Parathyroid adenoma (tissue), 2 donors: ENCODE measurements around the gene ACYP1.

Source experiments
- H2AFZ ChIP-seq: fragments of 300-600 bp; sonication (generic); one replicate; pipeline ENCODE4 v1.7.0; 2017; ENCODE audit warnings: antibody characterized with exemption, mild to moderate bottlenecking
- H3K27ac ChIP-seq: fragments of 300-600 bp; sonication (generic); one replicate; pipeline ENCODE4 v1.7.0; 2017
- H3K27me3 ChIP-seq: fragments of 300-600 bp; sonication (generic); one replicate; pipeline ENCODE4 v1.7.0; 2017; ENCODE audit warnings: low read length; ENCODE audit not compliant: control insufficient read depth, insufficient read depth
- H3K36me3 ChIP-seq: fragments of 300-600 bp; sonication (generic); one replicate; pipeline ENCODE4 v1.7.0; 2017; ENCODE audit warnings: low read length; ENCODE audit not compliant: control insufficient read depth, insufficient read depth
- H3K4me1 ChIP-seq: fragments of 300-600 bp; sonication (generic); one replicate; pipeline ENCODE4 v1.7.0; 2017; ENCODE audit warnings: control low read depth
- H3K4me2 ChIP-seq: fragments of 300-600 bp; sonication (generic); one replicate; pipeline ENCODE4 v1.7.0; 2017; ENCODE audit warnings: low read length
- H3K4me3 ChIP-seq: fragments of 300-600 bp; sonication (generic); one replicate; pipeline ENCODE4 v1.7.0; 2017; ENCODE audit warnings: low read depth, low read length
- H3K79me2 ChIP-seq: fragments of 300-600 bp; sonication (generic); one replicate; pipeline ENCODE4 v1.7.0; 2017; ENCODE audit warnings: control low read depth
- H3K9ac ChIP-seq: fragments of 300-600 bp; sonication (generic); one replicate; pipeline ENCODE4 v1.7.0; 2017; ENCODE audit warnings: mild to moderate bottlenecking
- H3K9me3 ChIP-seq: fragments of 300-600 bp; sonication (generic); one replicate; pipeline ENCODE4 v1.7.0; 2017; ENCODE audit warnings: low read length; ENCODE audit not compliant: control insufficient read depth
- TF ChIP-seq, protein P1 (sequence below): fragments of 300-600 bp; sonication (generic); IDR thresholded peaks from one replicate; pipeline ENCODE4 v1.7.0; 2017; ENCODE audit warnings: antibody characterized with exemption, mild to moderate bottlenecking
- donor health status: primary hyperparathyroidism.

ACYP1 gene

GRCh38 chr14:75025082-75025481 lies 38.7 kb downstream of the ACYP1 start:
- H3K36me3 ChIP-seq, result no peaks in the 10 kb centered on the region

DNA sequence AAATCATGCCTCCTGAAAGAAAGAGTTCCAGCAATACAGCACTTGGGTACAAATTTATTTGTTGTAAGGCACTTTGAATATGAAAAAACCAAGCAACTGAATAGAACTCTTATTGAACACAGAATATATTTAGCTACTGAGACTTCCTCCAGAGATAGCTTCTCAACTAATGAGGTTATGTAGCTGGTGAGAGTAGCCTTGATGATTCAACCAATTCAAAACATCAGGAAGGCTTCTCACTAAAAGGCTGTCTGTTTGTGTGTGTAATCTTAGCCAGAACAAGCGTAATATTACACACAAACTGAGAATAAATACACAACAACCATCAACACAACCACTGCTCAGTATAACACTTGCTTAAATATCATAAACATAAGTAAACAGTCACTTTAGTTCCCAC lies 40.7 kb downstream of the ACYP1 start:
- Histone ChIP-seq H3K9me3 (no peaks in the 10 kb centered on the region), H3K4me2 (no peak overlapping the region), H3K9ac (no peak overlapping the region), H3K36me3 (no peaks in the 10 kb centered on the region), H3K27ac (no peak overlapping the region), H3K4me3 (no peak overlapping the region), H3K79me2 (peaks cover 2% of the 10 kb centered on the region), H3K27me3 (no peaks in the 10 kb centered on the region), H2AFZ (no peak overlapping the region), H3K4me1 (no peaks in the 10 kb centered on the region)
- TF ChIP-seq, protein P1, sequence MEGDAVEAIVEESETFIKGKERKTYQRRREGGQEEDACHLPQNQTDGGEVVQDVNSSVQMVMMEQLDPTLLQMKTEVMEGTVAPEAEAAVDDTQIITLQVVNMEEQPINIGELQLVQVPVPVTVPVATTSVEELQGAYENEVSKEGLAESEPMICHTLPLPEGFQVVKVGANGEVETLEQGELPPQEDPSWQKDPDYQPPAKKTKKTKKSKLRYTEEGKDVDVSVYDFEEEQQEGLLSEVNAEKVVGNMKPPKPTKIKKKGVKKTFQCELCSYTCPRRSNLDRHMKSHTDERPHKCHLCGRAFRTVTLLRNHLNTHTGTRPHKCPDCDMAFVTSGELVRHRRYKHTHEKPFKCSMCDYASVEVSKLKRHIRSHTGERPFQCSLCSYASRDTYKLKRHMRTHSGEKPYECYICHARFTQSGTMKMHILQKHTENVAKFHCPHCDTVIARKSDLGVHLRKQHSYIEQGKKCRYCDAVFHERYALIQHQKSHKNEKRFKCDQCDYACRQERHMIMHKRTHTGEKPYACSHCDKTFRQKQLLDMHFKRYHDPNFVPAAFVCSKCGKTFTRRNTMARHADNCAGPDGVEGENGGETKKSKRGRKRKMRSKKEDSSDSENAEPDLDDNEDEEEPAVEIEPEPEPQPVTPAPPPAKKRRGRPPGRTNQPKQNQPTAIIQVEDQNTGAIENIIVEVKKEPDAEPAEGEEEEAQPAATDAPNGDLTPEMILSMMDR, result no peak

More at GRCh38 chr14:75025082-75025481, 38.7 kb downstream of the ACYP1 start:
- Histone ChIP-seq H3K4me2 (no peak overlapping the region), H3K79me2 (peaks cover 2% of the 10 kb centered on the region), H2AFZ (no peak overlapping the region), H3K27me3 (no peaks in the 10 kb centered on the region), H3K4me3 (no peak overlapping the region), H3K9ac (no peak overlapping the region), H3K27ac (no peak overlapping the region), H3K9me3 (no peaks in the 10 kb centered on the region), H3K4me1 (no peaks in the 10 kb centered on the region)
- TF ChIP-seq, protein P1, result no peak

DNA sequence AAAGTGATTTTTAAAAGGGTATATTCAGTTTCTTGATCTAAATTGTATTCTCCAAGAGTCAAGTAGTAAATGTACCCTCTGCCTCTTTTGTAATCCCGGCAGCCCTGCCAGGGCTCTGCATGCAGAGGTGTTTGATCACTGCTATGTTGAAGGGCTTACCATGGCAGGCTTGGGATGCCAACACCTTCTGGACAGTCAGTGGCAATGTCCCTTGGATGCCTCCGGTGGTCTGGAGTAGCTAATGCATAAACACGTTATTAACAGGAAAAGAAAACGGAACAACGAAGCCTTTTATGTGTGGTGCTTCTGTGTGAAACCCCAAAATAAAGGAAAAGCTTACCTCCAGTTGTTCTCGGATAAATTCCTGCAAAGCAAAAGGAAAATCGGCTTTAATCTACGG lies 41.2 kb downstream of the ACYP1 start:
- H3K4me1 ChIP-seq, result no peaks in the 10 kb centered on the region
- TF ChIP-seq, protein P1, result peak; percentile 31
- H3K27ac ChIP-seq, result no peak overlapping the region
- no peak overlapping the region for H3K4me2 ChIP-seq
- H3K36me3 ChIP-seq, result no peaks in the 10 kb centered on the region
- no peaks in the 10 kb centered on the region for H3K27me3 ChIP-seq
- H3K9me3 ChIP-seq, result no peaks in the 10 kb centered on the region
- H2AFZ ChIP-seq, result no peak overlapping the region
- H3K79me2 ChIP-seq, result peaks cover 2% of the 10 kb centered on the region
- no peak overlapping the region for H3K9ac ChIP-seq
- no peak overlapping the region for H3K4me3 ChIP-seq

GRCh38 chr14:75018694-75019093 lies 45.1 kb downstream of the ACYP1 start:
- TF ChIP-seq, protein P1, result no peak
- no peak overlapping the region for H2AFZ ChIP-seq
- H3K4me3 ChIP-seq, result no peak overlapping the region
- H3K4me1 ChIP-seq, result no peaks in the 10 kb centered on the region
- no peaks in the 10 kb centered on the region for H3K9me3 ChIP-seq
- H3K4me2 ChIP-seq, result no peak overlapping the region
- H3K27me3 ChIP-seq, result no peaks in the 10 kb centered on the region
- no peaks in the 10 kb centered on the region for H3K79me2 ChIP-seq
- H3K36me3 ChIP-seq, result no peaks in the 10 kb centered on the region
- no peak overlapping the region for H3K27ac ChIP-seq
- H3K9ac ChIP-seq, result no peak overlapping the region

DNA sequence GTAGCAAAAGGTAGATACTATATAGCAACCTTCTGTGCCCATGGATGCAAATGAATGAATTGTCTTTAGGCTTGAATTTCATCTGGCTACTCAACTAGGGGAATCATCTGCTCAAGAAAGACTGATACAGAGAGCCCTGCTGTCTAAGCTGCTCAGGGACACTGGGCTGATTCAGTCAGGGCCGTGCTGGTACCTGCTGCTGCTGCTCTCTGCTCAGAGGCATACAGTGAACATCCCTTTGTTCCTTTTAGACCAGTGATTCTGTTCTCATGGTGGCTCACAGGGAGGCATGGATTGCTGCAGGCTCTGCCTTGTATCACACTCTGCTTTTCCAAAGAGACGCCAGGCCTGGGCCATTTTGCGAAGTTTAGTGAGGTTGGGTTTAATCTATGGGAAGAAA lies 47.0 kb downstream of the ACYP1 start:
- peaks cover 8% of the 10 kb centered on the region for H3K4me1 ChIP-seq
- no peak overlapping the region for H3K27ac ChIP-seq
- TF ChIP-seq, protein P1, result no peak
- no peak overlapping the region for H2AFZ ChIP-seq
- H3K9ac ChIP-seq, result no peak overlapping the region
- no peaks in the 10 kb centered on the region for H3K36me3 ChIP-seq
- H3K4me3 ChIP-seq, result no peak overlapping the region
- H3K9me3 ChIP-seq, result no peaks in the 10 kb centered on the region
- H3K4me2 ChIP-seq, result no peak overlapping the region
- H3K79me2 ChIP-seq, result no peaks in the 10 kb centered on the region
- H3K27me3 ChIP-seq, result no peaks in the 10 kb centered on the region
